Ishikawa (cell line): Measurements from ENCODE around the gene C2CD2.

Experiments used
- CEBPB ChIP-seq: IDR thresholded peaks from 2 replicates; pipeline ENCODE4 v1.6.1; 2012
- CREB1 ChIP-seq: IDR thresholded peaks from 2 replicates; pipeline ENCODE4 v1.6.1; 2012; ENCODE audit warnings: low read depth
- EGR1 ChIP-seq: IDR thresholded peaks from 2 replicates; pipeline ENCODE4 v1.6.1; 2012
- EP300 ChIP-seq: IDR thresholded peaks from 2 replicates; pipeline ENCODE4 v1.6.1; 2012; ENCODE audit warnings: borderline replicate concordance
- FOXM1 ChIP-seq: IDR thresholded peaks from 2 replicates; pipeline ENCODE4 v1.6.1; 2012; ENCODE audit warnings: low read depth, borderline replicate concordance
- MAX ChIP-seq: IDR thresholded peaks from 2 replicates; pipeline ENCODE4 v1.6.1; 2012
- NFIC ChIP-seq: IDR thresholded peaks from 2 replicates; pipeline ENCODE4 v1.6.1; 2012
- RAD21 ChIP-seq: IDR thresholded peaks from 2 replicates; pipeline ENCODE4 v1.6.1; 2012; ENCODE audit warnings: low read depth
- REST ChIP-seq: IDR thresholded peaks from 2 replicates; pipeline ENCODE4 v1.6.1; 2012; ENCODE audit warnings: low read depth, mild to moderate bottlenecking
- TAF1 ChIP-seq: IDR thresholded peaks from 2 replicates; pipeline ENCODE4 v1.6.1; 2012; ENCODE audit warnings: low read depth, mild to moderate bottlenecking
- TCF12 ChIP-seq: IDR thresholded peaks from 2 replicates; pipeline ENCODE4 v1.6.1; 2012; ENCODE audit warnings: low read depth
- TEAD4 ChIP-seq: IDR thresholded peaks from 2 replicates; pipeline ENCODE4 v1.6.1; 2012
- USF1 ChIP-seq: IDR thresholded peaks from 2 replicates; pipeline ENCODE4 v1.6.1; 2012
- YY1 ChIP-seq: IDR thresholded peaks from 2 replicates; pipeline ENCODE4 v1.6.1; 2012; ENCODE audit warnings: low read depth
- ZBTB7A ChIP-seq: IDR thresholded peaks from 2 replicates; pipeline ENCODE4 v1.6.1; 2012; ENCODE audit warnings: low read depth

The C2CD2 gene

GRCh38 chr21:41971891-41972290 lies 18.1 kb upstream of the C2CD2 start:
- no peak for TF ChIP-seq EGR1
- TF ChIP-seq YY1 = no peak
- no peak for TF ChIP-seq ZBTB7A
- TF ChIP-seq CREB1 = no peak
- TF ChIP-seq TAF1 = no peak
- TF ChIP-seq FOXM1 = no peak
- no peak for TF ChIP-seq MAX
- TF ChIP-seq EP300 = no peak

- TF ChIP-seq YY1 (no peak), MAX (no peak), RAD21 (no peak), REST (no peak), TAF1 (no peak), TCF12 (no peak), USF1 (no peak), TEAD4 (no peak), ZBTB7A (no peak), CREB1 (no peak), NFIC (no peak), EP300 (no peak), CEBPB (no peak), EGR1 (no peak), FOXM1 (no peak)
Measured at GRCh38 chr21:41970751-41971653, 17.2 kb upstream of the C2CD2 start.

- no peak for TF ChIP-seq TAF1
- TF ChIP-seq TCF12 = no peak
- no peak for TF ChIP-seq CEBPB
- no peak for TF ChIP-seq REST
- no peak for TF ChIP-seq TEAD4
- TF ChIP-seq USF1 = no peak
- no peak for TF ChIP-seq RAD21
- TF ChIP-seq NFIC = no peak
- TF ChIP-seq ZBTB7A = no peak
- no peak for TF ChIP-seq CREB1
- TF ChIP-seq FOXM1 = no peak
- TF ChIP-seq YY1 = no peak
- no peak for TF ChIP-seq EP300
- TF ChIP-seq EGR1 = no peak
- no peak for TF ChIP-seq MAX
Measured at GRCh38 chr21:41970106-41970391, 16.2 kb upstream of the C2CD2 start.

- TF ChIP-seq USF1 = no peak
- TF ChIP-seq CEBPB = no peak
- TF ChIP-seq FOXM1 = no peak
- TF ChIP-seq TAF1 = no peak
- TF ChIP-seq EP300 = no peak
- no peak for TF ChIP-seq TEAD4
Measured at GRCh38 chr21:41967708-41968107, 13.9 kb upstream of the C2CD2 start.

- TF ChIP-seq CEBPB (no peak), NFIC (no peak), RAD21 (no peak), YY1 (no peak), CREB1 (no peak), TAF1 (no peak), TCF12 (no peak), USF1 (no peak), REST (no peak), EP300 (no peak), TEAD4 (no peak), MAX (no peak), ZBTB7A (no peak), EGR1 (no peak), FOXM1 (no peak)
Measured at GRCh38 chr21:41966872-41967621, 13.2 kb upstream of the C2CD2 start.
